ENCODE data around the gene ZC3H15.

GRCh38 chr2:186534406-186534805 lies 48.3 kb downstream of the ZC3H15 start:
- TF ChIP-seq POLR2AphosphoS5 (IDR thresholded peaks at IDR 0.05) (no peak), CTCF (IDR thresholded peaks at IDR 0.05) (no peak), POLR2A (IDR thresholded peaks at IDR 0.05) (no peak), EP300 (IDR thresholded peaks at IDR 0.05; ENCODE audit: low read depth) (no peak)
